Epithelial cell of proximal tubule (primary cell): ENCODE measurements around the gene PDE6C. TPM values are rescaled to one million over a fixed set of nuclear protein-coding genes. Genes with fewer than 3 reads are reported as not detected.

Experiments
- DNase-seq: peaks from one replicate; pipeline ENCODE4 v3.0.0-alpha.2; 2011; ENCODE audit warnings: low read depth
- H3K4me3 ChIP-seq: 2 replicates; pipeline ENCODE4 v1.5.1; 2011; ENCODE audit warnings: low read depth, mild to moderate bottlenecking, low read length
- CTCF ChIP-seq: conservative IDR thresholded peaks from 2 replicates; pipeline ENCODE4 v1.5.1; 2012; ENCODE audit warnings: low read depth, mild to moderate bottlenecking, low read length
- total RNA-seq: library from RNA; depleted of rRNA; stranded (reverse); fragments of >200 nt; gene quantifications from 2 replicates; pipeline ENCODE4 v1.2.3, GENCODE V29; 2015

Gene PDE6C
- total RNA-seq, 1 donor from 2014 or later = not detected

- DNase-seq = no peak
- no peak for TF ChIP-seq CTCF
- H3K4me3 ChIP-seq = no peak overlapping the region
These were observed 19.1 kb upstream of the PDE6C start for GRCh38 chr10:93593254-93593653.

GRCh38 chr10:93593749-93594148 lies 18.6 kb upstream of the PDE6C start:
- no peak for DNase-seq
- H3K4me3 ChIP-seq = no peak overlapping the region
- TF ChIP-seq CTCF = no peak

GRCh38 chr10:93594518-93594917 lies 17.8 kb upstream of the PDE6C start:
- H3K4me3 ChIP-seq = no peak overlapping the region
- no peak for DNase-seq
- no peak for TF ChIP-seq CTCF

- TF ChIP-seq CTCF = no peak
- DNase-seq = no peak
- no peak overlapping the region for H3K4me3 ChIP-seq
These were observed 16.8 kb upstream of the PDE6C start for GRCh38 chr10:93595378-93596161.

GRCh38 chr10:93596539-93596938 lies 15.8 kb upstream of the PDE6C start:
- no peak overlapping the region for H3K4me3 ChIP-seq
- TF ChIP-seq CTCF = no peak
- no peak for DNase-seq

GRCh38 chr10:93597075-93597599 lies 15.2 kb upstream of the PDE6C start:
- H3K4me3 ChIP-seq = no peak overlapping the region
- no peak for TF ChIP-seq CTCF

GRCh38 chr10:93598157-93598556 lies 14.2 kb upstream of the PDE6C start:
- no peak overlapping the region for H3K4me3 ChIP-seq
- TF ChIP-seq CTCF = no peak
- no peak for DNase-seq

More at GRCh38 chr10:93597075-93597599, 15.2 kb upstream of the PDE6C start:
- no peak for DNase-seq
